ENCODE results near the gene SYNJ2.

SYNJ2 gene

DNA sequence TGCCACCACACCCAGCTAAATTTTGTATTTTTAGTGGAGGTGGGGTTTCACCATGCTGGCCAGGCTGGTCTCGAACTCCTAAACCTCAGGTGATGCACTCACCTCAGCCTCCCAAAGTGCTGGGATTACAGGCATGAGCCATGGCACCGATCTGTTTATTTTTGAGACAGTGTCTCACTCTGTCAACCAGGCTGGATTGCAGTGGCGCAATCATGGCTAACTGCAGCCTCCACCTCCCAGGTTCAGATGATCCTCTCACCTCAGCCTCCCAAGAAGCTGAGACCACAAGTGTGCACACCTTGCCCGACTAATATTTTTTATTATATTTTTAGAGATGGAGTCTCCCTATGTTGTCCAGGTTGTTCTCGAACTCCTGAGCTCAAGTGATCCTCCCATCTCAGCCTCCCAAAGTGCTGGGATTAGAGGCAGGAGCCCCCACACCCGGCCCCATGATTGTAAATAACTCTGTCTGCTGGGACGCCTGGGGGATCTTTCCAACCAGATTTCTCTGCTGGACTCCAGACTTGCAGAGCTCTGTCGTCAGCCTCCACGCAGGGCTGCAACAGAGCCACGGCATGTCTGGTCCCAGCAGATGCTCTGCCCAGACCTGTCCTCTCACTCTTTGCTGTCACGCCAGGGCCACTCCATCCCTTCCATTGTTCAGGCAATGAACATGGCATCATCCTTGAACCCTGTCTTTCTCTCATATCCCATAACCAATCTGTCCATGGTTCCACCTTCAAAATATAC, 25.3 kb downstream of the SYNJ2 start:
- H3K27me3 ChIP-seq (ENCODE audit: control insufficient read depth, insufficient read depth, low read length): no peaks in the 10 kb centered on the region
- H3K4me1 ChIP-seq (ENCODE audit: control insufficient read depth, insufficient read depth, low read length): no peaks in the 10 kb centered on the region
- no peak overlapping the region for H3K4me3 ChIP-seq (ENCODE audit: low read length)
- WGBS (ENCODE audit: insufficient coverage, insufficient read length): no CpG with 5 or more reads among the region's 11 CpGs
- no peak for DNase-seq (ENCODE audit: low read depth, low spot score)
- no peak overlapping the region for H3K27ac ChIP-seq (ENCODE audit: low read length)
- H3K36me3 ChIP-seq (ENCODE audit: control insufficient read depth, insufficient read depth, low read length): no peaks in the 10 kb centered on the region
- H3K9me3 ChIP-seq (ENCODE audit: control insufficient read depth, insufficient read depth, low read length): no peaks in the 10 kb centered on the region

DNA sequence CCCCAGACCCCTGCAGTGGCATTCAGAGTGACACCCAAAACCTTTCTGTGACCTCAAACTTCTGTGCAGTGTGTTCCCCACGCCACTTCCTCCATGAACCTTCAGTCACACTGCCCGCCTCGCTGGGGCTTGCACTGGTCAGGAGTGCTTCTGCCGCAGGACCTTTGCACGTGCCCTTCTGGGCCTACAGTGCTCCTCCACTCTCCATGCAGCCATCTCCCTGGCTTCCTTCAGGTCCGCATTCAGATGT, 27.1 kb downstream of the SYNJ2 start:
- Histone ChIP-seq H3K27me3 (ENCODE audit: control insufficient read depth, insufficient read depth, low read length) (no peaks in the 10 kb centered on the region), H3K4me1 (ENCODE audit: control insufficient read depth, insufficient read depth, low read length) (no peaks in the 10 kb centered on the region), H3K9me3 (ENCODE audit: control insufficient read depth, insufficient read depth, low read length) (no peaks in the 10 kb centered on the region), H3K27ac (ENCODE audit: low read length) (no peak overlapping the region), H3K4me3 (ENCODE audit: low read length) (no peak overlapping the region), H3K36me3 (ENCODE audit: control insufficient read depth, insufficient read depth, low read length) (no peaks in the 10 kb centered on the region)
- WGBS (ENCODE audit: insufficient coverage, insufficient read length): no CpG with 5 or more reads among the region's 6 CpGs
- DNase-seq (ENCODE audit: low read depth, low spot score): no peak

DNA sequence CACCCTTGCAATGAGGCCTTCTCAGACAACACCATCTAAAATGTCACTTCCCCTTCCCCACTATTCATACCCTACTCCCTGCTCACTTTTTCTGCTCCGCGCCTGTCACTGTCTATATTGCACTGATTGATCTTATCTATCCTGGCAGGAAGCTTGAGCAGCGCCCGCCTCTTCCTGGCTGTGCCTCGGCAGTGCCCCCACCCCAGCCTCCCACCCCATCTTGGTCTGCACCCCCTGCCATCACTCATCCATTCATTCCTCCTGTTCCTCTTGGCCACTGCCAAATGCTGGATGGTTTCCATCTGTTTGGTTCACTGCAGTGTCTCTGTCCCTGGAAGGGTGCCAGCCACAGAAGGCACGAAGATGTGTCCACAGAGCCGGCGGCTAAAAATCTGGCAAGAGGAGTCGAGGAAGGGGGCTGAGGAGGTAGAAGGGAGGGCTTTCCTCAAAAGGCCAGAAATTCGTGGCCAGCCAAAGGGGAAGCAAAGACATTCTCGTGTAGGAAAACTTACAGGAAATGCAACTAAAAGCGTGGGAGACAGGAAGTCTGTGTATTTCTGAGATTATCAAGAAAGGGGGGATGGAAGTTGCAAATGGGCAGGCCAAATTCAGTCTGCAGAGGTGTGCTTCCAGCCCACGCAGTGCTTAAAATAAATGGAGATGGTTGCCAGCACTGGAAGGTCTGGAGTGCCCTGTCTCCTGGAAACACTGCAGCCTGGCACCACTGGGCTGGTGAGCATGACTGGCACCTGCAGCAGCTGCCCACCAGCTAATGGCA, 27.6 kb downstream of the SYNJ2 start:
- WGBS (ENCODE audit: insufficient coverage, insufficient read length): no CpG with 5 or more reads among the region's 13 CpGs

DNA sequence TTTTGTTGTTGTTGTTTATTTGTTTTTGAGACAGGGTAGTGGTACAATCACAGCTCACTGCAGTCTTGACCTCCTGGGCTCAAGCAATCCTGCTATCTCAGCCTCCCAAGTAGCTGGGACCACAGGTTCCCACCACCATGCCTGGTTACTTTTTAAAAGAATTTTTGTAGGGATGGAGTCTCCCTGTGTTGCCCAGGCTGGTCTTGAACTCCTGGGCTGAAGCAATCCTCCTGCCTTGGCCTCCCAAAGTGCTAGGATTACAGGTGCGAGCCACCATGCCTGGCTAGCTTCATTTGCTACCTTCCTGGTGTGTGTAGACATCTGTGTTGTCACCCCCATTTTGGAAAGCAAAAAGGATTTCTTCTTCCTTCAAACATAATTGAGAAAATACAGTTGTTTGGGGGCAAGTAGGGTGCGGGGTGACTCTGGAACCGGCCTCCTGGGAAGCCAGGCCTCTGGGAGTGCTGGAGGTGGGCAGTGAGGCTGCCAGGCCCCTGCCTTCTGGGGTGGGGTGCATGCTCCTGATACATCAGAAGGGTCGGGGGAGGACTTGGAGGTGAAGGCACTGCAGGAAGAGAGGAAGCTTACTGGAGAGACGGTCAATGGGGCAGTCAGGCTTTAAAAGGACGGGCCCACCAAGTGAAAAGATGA, 28.4 kb downstream of the SYNJ2 start:
- no peaks in the 10 kb centered on the region for H3K9me3 ChIP-seq (ENCODE audit: control insufficient read depth, insufficient read depth, low read length)
- no peak for DNase-seq (ENCODE audit: low read depth, low spot score)
- H3K27ac ChIP-seq (ENCODE audit: low read length): no peak overlapping the region
- no CpG with 5 or more reads among the region's 6 CpGs for WGBS (ENCODE audit: insufficient coverage, insufficient read length)
- H3K27me3 ChIP-seq (ENCODE audit: control insufficient read depth, insufficient read depth, low read length): no peaks in the 10 kb centered on the region
- no peaks in the 10 kb centered on the region for H3K36me3 ChIP-seq (ENCODE audit: control insufficient read depth, insufficient read depth, low read length)
- H3K4me3 ChIP-seq (ENCODE audit: low read length): no peak overlapping the region
- H3K4me1 ChIP-seq (ENCODE audit: control insufficient read depth, insufficient read depth, low read length): no peaks in the 10 kb centered on the region

More for the DNA sequence above, 27.6 kb downstream of the SYNJ2 start:
- H3K4me1 ChIP-seq (ENCODE audit: control insufficient read depth, insufficient read depth, low read length): no peaks in the 10 kb centered on the region
- DNase-seq (ENCODE audit: low read depth, low spot score): no peak
- no peak overlapping the region for H3K27ac ChIP-seq (ENCODE audit: low read length)
- H3K4me3 ChIP-seq (ENCODE audit: low read length): no peak overlapping the region
- no peaks in the 10 kb centered on the region for H3K9me3 ChIP-seq (ENCODE audit: control insufficient read depth, insufficient read depth, low read length)
- no peaks in the 10 kb centered on the region for H3K36me3 ChIP-seq (ENCODE audit: control insufficient read depth, insufficient read depth, low read length)
- no peaks in the 10 kb centered on the region for H3K27me3 ChIP-seq (ENCODE audit: control insufficient read depth, insufficient read depth, low read length)

DNA sequence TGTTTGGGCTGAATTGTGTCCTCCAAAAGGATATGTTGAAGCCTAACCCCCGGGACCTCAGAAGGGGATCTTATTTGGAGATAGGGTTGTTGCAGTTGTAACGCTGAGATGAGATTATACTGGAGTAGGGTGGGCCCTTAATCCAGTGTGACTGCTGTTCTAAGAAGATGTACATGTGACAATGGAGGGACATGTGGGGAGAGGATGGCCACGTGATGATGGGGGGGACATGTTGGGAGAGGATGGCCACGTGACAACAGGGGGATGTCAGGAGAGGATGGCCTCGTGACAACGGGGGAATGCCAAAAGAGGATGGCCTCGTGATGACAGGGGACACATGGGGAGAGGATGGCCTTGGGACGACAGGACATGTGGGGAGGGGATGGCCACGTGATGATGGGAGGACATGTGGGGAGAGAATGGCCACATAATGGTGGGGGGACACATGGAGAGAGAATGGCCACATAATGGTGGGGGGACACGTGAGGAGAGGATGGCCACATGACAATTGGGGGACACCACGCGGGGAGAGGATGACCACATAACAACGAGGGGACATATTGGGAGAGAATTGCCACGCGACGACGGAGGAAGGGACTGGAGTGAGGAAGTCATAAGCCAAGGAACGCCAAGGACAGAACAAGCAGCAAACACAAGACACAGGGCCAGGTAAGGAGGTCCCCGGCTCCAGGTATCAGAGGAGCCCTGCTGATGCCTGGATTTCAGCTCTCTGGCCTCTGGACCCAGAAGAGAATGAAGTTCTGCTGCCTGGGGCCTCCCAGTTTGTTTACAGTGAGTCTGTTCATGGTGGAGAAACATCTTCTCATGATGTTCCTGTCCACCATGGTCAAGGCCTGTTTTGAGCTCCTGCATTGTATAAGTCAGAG, 29.2 kb downstream of the SYNJ2 start:
- no peaks in the 10 kb centered on the region for H3K36me3 ChIP-seq (ENCODE audit: control insufficient read depth, insufficient read depth, low read length)
- H3K4me1 ChIP-seq (ENCODE audit: control insufficient read depth, insufficient read depth, low read length): no peaks in the 10 kb centered on the region
- H3K27me3 ChIP-seq (ENCODE audit: control insufficient read depth, insufficient read depth, low read length): no peaks in the 10 kb centered on the region
- no CpG with 5 or more reads among the region's 19 CpGs for WGBS (ENCODE audit: insufficient coverage, insufficient read length)
- no peak overlapping the region for H3K27ac ChIP-seq (ENCODE audit: low read length)
- no peak for DNase-seq (ENCODE audit: low read depth, low spot score)
- no peak overlapping the region for H3K4me3 ChIP-seq (ENCODE audit: low read length)
- no peaks in the 10 kb centered on the region for H3K9me3 ChIP-seq (ENCODE audit: control insufficient read depth, insufficient read depth, low read length)

DNA sequence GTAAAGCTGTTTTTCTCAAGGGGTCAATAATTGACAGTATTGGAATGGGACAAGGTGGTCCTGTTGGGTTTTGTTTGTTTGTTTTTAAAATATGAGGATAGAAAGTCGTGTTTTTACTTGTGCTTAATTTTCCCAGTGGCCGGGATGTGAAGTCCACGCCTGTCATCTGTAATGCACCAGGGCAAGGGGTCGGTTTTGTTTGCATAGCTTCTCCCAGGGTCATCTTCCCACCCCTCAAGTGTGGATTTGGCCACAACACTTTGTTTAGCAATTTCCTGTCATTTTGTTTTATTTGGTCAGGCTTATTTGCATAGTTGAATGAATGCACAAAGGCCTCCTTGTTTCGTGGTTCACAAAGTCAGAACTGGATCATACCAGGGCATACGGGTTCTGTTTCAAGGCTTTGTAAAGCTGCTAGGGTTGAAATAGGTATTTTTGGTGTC, 29.8 kb downstream of the SYNJ2 start:
- WGBS (ENCODE audit: insufficient coverage, insufficient read length): 100% methylated on average over 1 of the region's 6 CpGs
- Histone ChIP-seq H3K27me3 (ENCODE audit: control insufficient read depth, insufficient read depth, low read length) (no peaks in the 10 kb centered on the region), H3K27ac (ENCODE audit: low read length) (no peak overlapping the region), H3K4me1 (ENCODE audit: control insufficient read depth, insufficient read depth, low read length) (no peaks in the 10 kb centered on the region), H3K9me3 (ENCODE audit: control insufficient read depth, insufficient read depth, low read length) (no peaks in the 10 kb centered on the region), H3K4me3 (ENCODE audit: low read length) (no peak overlapping the region), H3K36me3 (ENCODE audit: control insufficient read depth, insufficient read depth, low read length) (no peaks in the 10 kb centered on the region)
- no peak for DNase-seq (ENCODE audit: low read depth, low spot score)

DNA sequence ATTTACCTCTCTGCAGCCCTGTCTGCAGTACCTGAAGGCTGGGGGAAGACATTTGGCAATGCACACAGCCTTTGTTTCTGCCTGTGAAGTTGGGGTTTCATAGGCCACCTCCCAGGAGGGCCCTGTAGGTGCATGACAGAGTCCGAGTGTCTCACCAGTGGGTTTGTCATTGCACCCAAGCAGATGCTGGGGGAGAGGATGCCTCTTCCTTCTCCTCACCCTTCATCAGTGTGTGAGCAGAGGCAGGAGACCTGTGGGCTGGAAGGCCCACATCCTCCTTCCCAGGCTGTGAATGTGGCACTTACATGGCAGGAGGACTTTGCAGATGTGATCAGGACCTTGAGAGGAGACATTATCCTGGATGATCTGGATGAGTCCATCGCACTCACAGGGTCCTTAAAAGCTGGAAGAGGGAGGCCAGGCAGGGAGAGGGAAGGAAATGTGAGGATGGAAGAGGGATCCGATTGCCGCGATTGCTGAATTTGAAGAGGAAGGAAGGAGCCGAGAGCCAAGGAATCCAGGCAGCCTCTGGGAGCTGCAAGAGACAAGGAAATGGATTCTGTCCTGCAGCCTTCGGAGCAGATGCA, 30.4 kb downstream of the SYNJ2 start:
- Histone ChIP-seq H3K4me1 (ENCODE audit: control insufficient read depth, insufficient read depth, low read length) (no peaks in the 10 kb centered on the region), H3K36me3 (ENCODE audit: control insufficient read depth, insufficient read depth, low read length) (no peaks in the 10 kb centered on the region), H3K27me3 (ENCODE audit: control insufficient read depth, insufficient read depth, low read length) (no peaks in the 10 kb centered on the region), H3K27ac (ENCODE audit: low read length) (no peak overlapping the region), H3K9me3 (ENCODE audit: control insufficient read depth, insufficient read depth, low read length) (no peaks in the 10 kb centered on the region), H3K4me3 (ENCODE audit: low read length) (no peak overlapping the region)
- no CpG with 5 or more reads among the region's 7 CpGs for WGBS (ENCODE audit: insufficient coverage, insufficient read length)
- no peak for DNase-seq (ENCODE audit: low read depth, low spot score)

DNA sequence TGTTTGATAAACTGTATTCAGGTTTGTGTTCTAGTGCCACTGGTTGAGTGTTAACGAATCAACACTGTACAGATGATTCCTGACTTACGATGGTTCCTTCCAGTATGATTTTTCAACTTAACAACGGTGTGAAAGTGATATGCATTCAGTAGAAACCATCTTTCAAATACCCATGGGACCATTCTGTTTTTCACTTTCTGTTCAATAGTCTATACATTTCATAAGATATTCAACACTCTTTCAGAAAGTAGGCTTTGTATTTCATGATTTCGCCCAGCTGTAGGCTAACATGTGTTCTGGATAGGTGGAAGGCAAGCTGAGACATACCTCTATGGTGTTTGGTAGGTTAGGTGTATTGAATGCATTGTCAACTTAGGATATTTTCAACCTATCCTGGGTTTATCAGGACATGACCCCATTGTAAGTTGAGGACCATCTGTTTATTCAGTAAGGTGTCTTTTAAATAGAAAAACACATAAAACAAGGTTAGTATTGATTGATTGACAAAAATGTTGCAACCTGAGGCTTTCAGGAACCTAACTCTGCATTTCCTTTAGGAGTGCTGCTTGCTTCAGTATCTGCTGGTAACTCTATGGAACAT, 32.3 kb downstream of the SYNJ2 start:
- no peaks in the 10 kb centered on the region for H3K9me3 ChIP-seq (ENCODE audit: control insufficient read depth, insufficient read depth, low read length)
- no peaks in the 10 kb centered on the region for H3K4me1 ChIP-seq (ENCODE audit: control insufficient read depth, insufficient read depth, low read length)
- WGBS (ENCODE audit: insufficient coverage, insufficient read length): no CpG with 5 or more reads among the region's 4 CpGs

DNA sequence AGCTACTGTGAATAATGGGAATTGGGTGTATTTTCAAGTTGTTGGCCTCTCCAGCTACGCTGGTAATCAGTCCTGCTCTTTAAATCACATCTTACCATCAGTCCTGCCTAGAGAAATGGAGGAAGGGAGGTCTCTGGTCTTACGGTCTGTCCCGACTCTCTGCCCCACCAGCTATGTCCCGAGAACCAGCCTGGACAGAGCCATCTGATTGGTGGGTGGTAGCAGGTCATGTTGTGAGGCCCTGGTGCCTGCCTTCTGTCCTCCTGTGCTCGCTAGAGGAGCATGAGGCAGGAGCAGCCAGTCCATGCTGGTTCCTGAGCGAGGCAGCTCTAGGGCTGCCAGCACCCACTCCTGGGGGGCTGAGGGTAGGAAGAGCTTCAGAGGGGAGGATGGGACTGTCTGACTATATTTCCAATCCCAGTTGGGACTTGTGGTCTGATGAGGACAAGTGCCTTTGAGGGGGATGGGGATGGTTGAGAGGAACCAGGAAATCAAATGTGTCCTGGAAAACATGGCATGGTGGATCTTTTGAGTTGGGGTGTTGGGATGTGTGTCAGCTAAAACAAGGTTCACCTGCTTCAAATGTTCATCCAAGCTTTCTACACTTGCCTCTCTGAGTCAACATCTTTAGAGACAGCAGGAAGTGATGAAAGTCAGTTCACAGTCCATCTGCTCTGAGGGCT, 33.0 kb downstream of the SYNJ2 start:
- H3K4me1 ChIP-seq (ENCODE audit: control insufficient read depth, insufficient read depth, low read length): no peaks in the 10 kb centered on the region
- DNase-seq (ENCODE audit: low read depth, low spot score): no peak
- no peaks in the 10 kb centered on the region for H3K9me3 ChIP-seq (ENCODE audit: control insufficient read depth, insufficient read depth, low read length)
- H3K36me3 ChIP-seq (ENCODE audit: control insufficient read depth, insufficient read depth, low read length): no peaks in the 10 kb centered on the region; the same call in 1 of the 2 replicates
- no CpG with 5 or more reads among the region's 6 CpGs for WGBS (ENCODE audit: insufficient coverage, insufficient read length)
- no peak overlapping the region for H3K4me3 ChIP-seq (ENCODE audit: low read length)
- no peaks in the 10 kb centered on the region for H3K27me3 ChIP-seq (ENCODE audit: control insufficient read depth, insufficient read depth, low read length)
- H3K27ac ChIP-seq (ENCODE audit: low read length): no peak overlapping the region

More for the DNA sequence above, 32.3 kb downstream of the SYNJ2 start:
- Histone ChIP-seq H3K27me3 (ENCODE audit: control insufficient read depth, insufficient read depth, low read length) (no peaks in the 10 kb centered on the region), H3K4me3 (ENCODE audit: low read length) (no peak overlapping the region), H3K27ac (ENCODE audit: low read length) (no peak overlapping the region), H3K36me3 (ENCODE audit: control insufficient read depth, insufficient read depth, low read length) (no peaks in the 10 kb centered on the region)
- DNase-seq (ENCODE audit: low read depth, low spot score): no peak

Measured in iPS DF 6.9 (cell line).